A673 (cell line): ENCODE results near the gene TNFAIP2.

Source experiments
- CTCF ChIP-seq: fragments of 300-800, 200-600 bp; sonication (generic); conservative IDR thresholded peaks from 2 replicates; pipeline ENCODE4 v1.5.1; 2017; ENCODE audit warnings: low read depth, mild to moderate bottlenecking, antibody characterized with exemption, low read length, moderate library complexity, mixed read lengths
- EZH2 ChIP-seq: fragments of 200-600 bp; sonication (generic); IDR thresholded peaks from 2 replicates; pipeline ENCODE4 v1.6.1; 2017; ENCODE audit warnings: borderline replicate concordance, low read depth, mild to moderate bottlenecking, mixed read lengths, antibody characterized with exemption, low read length; ENCODE audit not compliant: poor library complexity, severe bottlenecking

DNA sequence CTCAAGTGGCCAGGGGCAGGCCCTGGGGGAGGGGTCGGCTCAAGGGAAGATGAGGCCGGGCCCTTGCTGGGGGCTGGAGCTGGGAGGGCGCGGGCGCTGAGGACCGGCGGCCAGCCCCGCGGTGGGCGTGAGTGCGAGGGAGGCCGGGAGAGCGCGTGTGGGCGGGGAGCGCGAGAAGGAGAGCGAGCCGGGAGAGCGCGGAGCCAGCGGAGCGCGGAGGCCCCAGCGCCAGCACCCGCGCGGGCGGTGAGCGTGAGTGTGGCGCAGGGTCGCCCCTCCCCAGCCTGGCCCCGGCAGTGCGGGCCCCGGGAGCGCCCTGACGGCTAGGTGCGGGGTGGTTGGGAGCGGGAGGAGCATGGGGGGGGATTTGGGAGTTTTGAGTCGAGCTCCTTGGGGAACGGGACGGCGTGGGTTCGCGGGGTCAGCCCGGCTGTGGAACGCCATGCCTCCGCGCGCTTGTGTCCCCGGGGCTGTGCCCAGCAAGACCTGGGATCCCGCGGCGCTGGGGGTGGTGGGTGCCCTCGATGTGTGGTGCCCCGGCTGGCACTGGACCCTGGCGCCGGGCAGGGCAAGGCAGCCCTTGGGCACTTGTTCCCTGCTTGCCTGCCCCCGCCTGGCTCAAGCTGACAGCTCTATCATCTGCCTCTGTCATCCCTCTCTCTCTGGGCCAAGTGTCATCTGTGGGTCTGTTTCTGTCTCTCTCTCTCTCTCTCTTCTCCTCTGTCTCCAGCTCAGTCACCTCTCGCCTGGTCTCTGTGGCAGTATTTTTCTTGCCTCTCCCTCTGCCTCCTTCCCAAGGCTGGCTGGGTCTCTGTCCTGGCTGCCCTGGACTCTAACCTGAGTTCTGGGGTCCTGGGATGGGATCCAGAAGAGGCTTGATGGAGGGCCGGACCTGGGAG, 39.0 kb upstream of the TNFAIP2 start, which contains the start of gene LBHD2:
- TF ChIP-seq EZH2 (no peak), CTCF (no peak)
